NCI-H526 treated with DMSO at 0.1 percent for 48 hours (cell line): ENCODE data around the gene DNAJC30.
A peak's percentile ranks its signal among the peaks of the same experiment; 100 is the strongest.
"Not testable (repeated sequence)": the region's sequence is repeated elsewhere in the genome, so short reads cannot be mapped to it uniquely, and the experiment has no call there.

Experiments used
- DNase-seq: peaks from one replicate; lab custom pipeline; 2025; lab: John Stamatoyannopoulos, UW

DNAJC30 gene

GRCh38 chr7:73683056-73683787, at the start of gene DNAJC30, which contains the start of gene BUD23:
Gene DNAJC30, minus strand, starts transcription at chr7:73683453. Its CDS starts 30 bp downstream, at chr7:73683423.
Gene BUD23, plus strand, starts transcription at chr7:73683597. Its CDS starts 29 bp downstream, at chr7:73683626.
- peak; percentile 92 for DNase-seq

GRCh38 chr7:73732397-73732796, 49.1 kb upstream of the DNAJC30 start:
- no peak for DNase-seq

GRCh38 chr7:73730485-73730884, 47.2 kb upstream of the DNAJC30 start:
- DNase-seq = no peak

GRCh38 chr7:73728551-73728950, 45.3 kb upstream of the DNAJC30 start:
- DNase-seq = no peak

- DNase-seq = no peak
Measured at GRCh38 chr7:73727952-73728351, 44.7 kb upstream of the DNAJC30 start.

- no peak for DNase-seq
Measured at GRCh38 chr7:73726083-73726466, 42.8 kb upstream of the DNAJC30 start.

- DNase-seq = no peak
Measured at GRCh38 chr7:73723813-73724212, 40.6 kb upstream of the DNAJC30 start.

GRCh38 chr7:73722785-73723184, 39.5 kb upstream of the DNAJC30 start:
- DNase-seq = no peak

- DNase-seq = not testable (repeated sequence)
Measured at GRCh38 chr7:73722182-73722581, 38.9 kb upstream of the DNAJC30 start.

GRCh38 chr7:73721377-73721817, 38.1 kb upstream of the DNAJC30 start:
- no peak for DNase-seq

GRCh38 chr7:73720443-73720842, 37.2 kb upstream of the DNAJC30 start:
- not testable (repeated sequence) for DNase-seq

- no peak for DNase-seq
Measured at GRCh38 chr7:73719806-73720169, 36.5 kb upstream of the DNAJC30 start.

- DNase-seq = no peak
Measured at GRCh38 chr7:73718905-73719805, 35.9 kb upstream of the DNAJC30 start, which contains the start of gene STX1A. Gene STX1A, minus strand, starts transcription at chr7:73719669. Its CDS starts 38 bp downstream, at chr7:73719631.

- DNase-seq = no peak
Measured at GRCh38 chr7:73718438-73718881, 35.2 kb upstream of the DNAJC30 start.

GRCh38 chr7:73717991-73718405, 34.7 kb upstream of the DNAJC30 start:
- no peak for DNase-seq

GRCh38 chr7:73717025-73717807, 34.0 kb upstream of the DNAJC30 start:
- DNase-seq = no peak

GRCh38 chr7:73716318-73716890, 33.2 kb upstream of the DNAJC30 start:
- DNase-seq = no peak

- DNase-seq = no peak
Measured at GRCh38 chr7:73715648-73716317, 32.5 kb upstream of the DNAJC30 start.

GRCh38 chr7:73713319-73713718, 30.1 kb upstream of the DNAJC30 start:
- DNase-seq = not testable (repeated sequence)

GRCh38 chr7:73712773-73713172, 29.5 kb upstream of the DNAJC30 start:
- no peak for DNase-seq

GRCh38 chr7:73708961-73709549, 25.8 kb upstream of the DNAJC30 start:
- no peak for DNase-seq
